Uterus (tissue), 4 donors: ENCODE data around the gene NTRK3. TPM values are rescaled to one million over a fixed set of nuclear protein-coding genes. Genes with fewer than 3 reads are reported as not detected.

Source experiments
- DNase-seq, 2 donors: peaks; one replicate each; pipeline ENCODE4 v3.0.0-alpha.2; 2019 to 2020
- H3K27ac ChIP-seq, 2 donors: fragments of 200-600 bp; sonication (generic); 1 replicate in 1 of 2; 2 replicates in 1 of 2; pipeline ENCODE4 v1.5.1; 2016 to 2018
- H3K27me3 ChIP-seq, 2 donors: fragments of 200-600 bp; sonication (generic); one replicate each; pipeline ENCODE4 v1.5.1; 2018 to 2019; ENCODE audit warnings: control low read depth in 1 of 2
- H3K36me3 ChIP-seq, 2 donors: fragments of 200-600 bp; sonication (generic); one replicate each; pipeline ENCODE4 v1.5.1; 2019; ENCODE audit warnings: control low read depth in 1 of 2
- H3K4me1 ChIP-seq, 2 donors: fragments of 200-600 bp; sonication (generic); one replicate each; pipeline ENCODE4 v1.5.1; 2018 to 2019; ENCODE audit warnings: control low read depth in 1 of 2
- H3K4me3 ChIP-seq, 2 donors: fragments of 200-600 bp; sonication (generic); 1 replicate in 1 of 2; 2 replicates in 1 of 2; pipeline ENCODE4 v1.5.1; 2018 to 2019; ENCODE audit warnings: mild to moderate bottlenecking in 1 of 2
- H3K9me3 ChIP-seq, 2 donors: fragments of 200-600 bp; sonication (generic); one replicate each; pipeline ENCODE4 v1.5.1; 2019; ENCODE audit warnings: control low read depth in 1 of 2
- POLR2A ChIP-seq, 2 donors: fragments of 450-650 bp; IDR thresholded peaks; one replicate each; pipeline ENCODE4 v1.6.1; 2016; ENCODE audit warnings: antibody characterized with exemption in 2 of 2, mild to moderate bottlenecking in 1 of 2, moderate library complexity in 1 of 2
- intact Hi-C: fragments of 100-400 bp; cut with DNase I; formaldehyde crosslinking; loops from one replicate; pipeline ENCODE4 v1.15.1; 2023; ENCODE audit warnings: low total_unique reads
- total RNA-seq, 4 donors: library from RNA; depleted of rRNA in 3 of 4; stranded (reverse); fragments of >200 nt in 3 of 4; gene quantifications; one replicate each; pipeline versions ENCODE4 v1.1.0 to v1.2.4, GENCODE V29; 2014 to 2023
- TF ChIP-seq, protein P1 (sequence below), 4 experiments: fragments of 200-600 bp in 2 of 4; fragments of 450-650 bp in 2 of 4; sonication (generic) in 2 of 4; IDR thresholded peaks; one replicate each; pipeline ENCODE4 v1.5.1; 2016 to 2019; ENCODE audit warnings: antibody characterized with exemption in 4 of 4, mild to moderate bottlenecking in 2 of 4, moderate library complexity in 1 of 4
- donor health status: DM: yes; HTN: yes; CAD: no.

NTRK3 gene
- total RNA-seq, 4 donors from 2014 or later: 6.9 to 47.0 (median 32.5) TPM

DNA sequence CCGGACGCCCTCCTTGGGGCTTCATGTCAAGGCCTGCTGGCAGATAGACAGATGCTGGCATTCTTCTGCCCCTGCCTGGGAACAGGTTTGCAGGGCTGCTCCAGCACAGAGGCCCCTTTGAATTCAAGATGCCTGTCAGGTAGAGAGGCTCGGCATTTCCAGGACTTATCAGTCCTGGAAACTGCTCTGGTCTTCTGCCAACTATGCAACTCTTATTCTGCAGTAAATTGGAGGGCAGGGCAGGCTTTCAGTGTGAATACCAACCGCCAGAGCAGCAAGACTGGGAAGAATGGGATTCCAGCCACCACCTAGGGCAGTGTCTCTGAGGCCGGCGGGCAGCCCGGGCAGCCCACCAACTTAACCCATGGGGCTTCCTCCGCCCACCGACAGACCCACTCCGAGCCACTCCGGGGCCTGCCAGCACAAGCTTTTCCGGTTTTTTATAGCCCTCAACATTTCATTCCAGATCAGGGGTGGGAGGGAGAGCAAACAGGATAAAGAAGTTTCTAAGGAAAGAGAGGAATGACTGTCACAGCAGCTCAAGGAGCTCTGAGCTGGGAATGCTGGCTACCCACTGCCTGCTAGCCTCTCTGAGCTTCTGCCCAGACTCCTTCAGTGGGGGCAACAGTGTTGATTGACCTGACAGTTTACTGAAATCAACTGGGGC, 140.9 kb downstream of the NTRK3 start:
- H3K36me3 ChIP-seq: no peaks in the 10 kb centered on the region
- no peak for TF ChIP-seq POLR2A (IDR thresholded peaks at IDR 0.05)
- TF ChIP-seq, protein P1, sequence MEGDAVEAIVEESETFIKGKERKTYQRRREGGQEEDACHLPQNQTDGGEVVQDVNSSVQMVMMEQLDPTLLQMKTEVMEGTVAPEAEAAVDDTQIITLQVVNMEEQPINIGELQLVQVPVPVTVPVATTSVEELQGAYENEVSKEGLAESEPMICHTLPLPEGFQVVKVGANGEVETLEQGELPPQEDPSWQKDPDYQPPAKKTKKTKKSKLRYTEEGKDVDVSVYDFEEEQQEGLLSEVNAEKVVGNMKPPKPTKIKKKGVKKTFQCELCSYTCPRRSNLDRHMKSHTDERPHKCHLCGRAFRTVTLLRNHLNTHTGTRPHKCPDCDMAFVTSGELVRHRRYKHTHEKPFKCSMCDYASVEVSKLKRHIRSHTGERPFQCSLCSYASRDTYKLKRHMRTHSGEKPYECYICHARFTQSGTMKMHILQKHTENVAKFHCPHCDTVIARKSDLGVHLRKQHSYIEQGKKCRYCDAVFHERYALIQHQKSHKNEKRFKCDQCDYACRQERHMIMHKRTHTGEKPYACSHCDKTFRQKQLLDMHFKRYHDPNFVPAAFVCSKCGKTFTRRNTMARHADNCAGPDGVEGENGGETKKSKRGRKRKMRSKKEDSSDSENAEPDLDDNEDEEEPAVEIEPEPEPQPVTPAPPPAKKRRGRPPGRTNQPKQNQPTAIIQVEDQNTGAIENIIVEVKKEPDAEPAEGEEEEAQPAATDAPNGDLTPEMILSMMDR (IDR thresholded peaks at IDR 0.05): no peak
- H3K4me1 ChIP-seq: no peaks in the 10 kb centered on the region
- intact Hi-C loops: no loop called here
- DNase-seq: no peak
- H3K27ac ChIP-seq: no peak overlapping the region
- no peaks in the 10 kb centered on the region for H3K9me3 ChIP-seq
- H3K4me3 ChIP-seq: no peak overlapping the region
- H3K27me3 ChIP-seq: no peaks in the 10 kb centered on the region

GRCh38 chr15:88113613-88114308, 142.8 kb downstream of the NTRK3 start:
- Histone ChIP-seq H3K27me3 (no peaks in the 10 kb centered on the region), H3K27ac (no peak overlapping the region), H3K36me3 (no peaks in the 10 kb centered on the region), H3K9me3 (no peaks in the 10 kb centered on the region), H3K4me1 (no peaks in the 10 kb centered on the region), H3K4me3 (no peak overlapping the region)
- no peak for DNase-seq
- TF ChIP-seq, protein P1 (IDR thresholded peaks at IDR 0.05): no peak
- no peak for TF ChIP-seq POLR2A (IDR thresholded peaks at IDR 0.05)
- intact Hi-C loops: no loop called here

DNA sequence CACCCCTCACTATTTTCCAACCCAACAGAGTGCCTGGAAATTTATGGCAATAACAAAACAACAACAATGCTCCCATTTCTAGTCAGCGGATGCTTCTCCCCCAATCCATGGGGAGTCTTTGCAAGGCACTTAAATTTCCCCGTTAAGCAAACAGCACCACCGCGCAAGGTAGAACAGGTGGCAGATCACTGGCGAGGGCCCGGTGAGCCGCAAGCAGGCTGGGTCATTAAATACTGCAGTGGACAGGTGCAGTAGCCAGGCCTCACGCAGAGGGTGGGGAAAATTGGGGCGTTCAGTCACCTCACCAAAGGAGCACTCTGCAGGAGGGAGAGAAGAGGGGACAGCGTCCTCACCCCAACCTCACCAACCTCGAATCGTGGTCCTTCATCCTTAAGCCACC, 147.5 kb downstream of the NTRK3 start:
- TF ChIP-seq, protein P1 (IDR thresholded peaks at IDR 0.05): no peak
- TF ChIP-seq POLR2A (IDR thresholded peaks at IDR 0.05): no peak
- Histone ChIP-seq H3K27me3 (no peaks in the 10 kb centered on the region), H3K4me1 (no peaks in the 10 kb centered on the region), H3K9me3 (no peaks in the 10 kb centered on the region), H3K36me3 (no peaks in the 10 kb centered on the region), H3K27ac (no peak overlapping the region), H3K4me3 (no peak overlapping the region)
- DNase-seq: no peak
- intact Hi-C loops: no loop called here

DNA sequence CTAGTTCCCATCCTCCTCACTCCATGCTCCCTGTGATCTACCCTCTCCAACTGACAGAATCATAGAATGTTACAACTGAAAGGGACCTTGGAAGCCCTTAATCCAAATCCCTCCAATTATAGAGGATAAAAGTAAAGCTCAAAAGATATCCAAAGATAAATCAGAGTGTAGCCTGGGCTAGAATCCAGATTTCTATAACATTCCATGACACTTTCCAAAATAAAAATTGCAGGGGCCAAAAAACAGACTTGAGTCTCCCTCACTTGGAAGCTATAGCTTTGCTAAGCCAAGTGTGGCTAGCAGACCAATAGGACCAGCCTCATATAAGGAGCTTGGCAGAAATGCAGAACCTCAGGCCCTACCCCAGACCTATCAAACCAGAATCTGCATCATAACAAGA, 148.1 kb downstream of the NTRK3 start:
- H3K36me3 ChIP-seq: no peaks in the 10 kb centered on the region
- no peaks in the 10 kb centered on the region for H3K27me3 ChIP-seq
- DNase-seq: no peak
- no peaks in the 10 kb centered on the region for H3K9me3 ChIP-seq
- H3K4me3 ChIP-seq: no peak overlapping the region
- intact Hi-C loops: no loop called here
- no peak overlapping the region for H3K27ac ChIP-seq
- no peak for TF ChIP-seq POLR2A (IDR thresholded peaks at IDR 0.05)
- TF ChIP-seq, protein P1 (IDR thresholded peaks at IDR 0.05): no peak
- no peaks in the 10 kb centered on the region for H3K4me1 ChIP-seq

- no peak for DNase-seq
- no peak overlapping the region for H3K27ac ChIP-seq
- no peaks in the 10 kb centered on the region for H3K27me3 ChIP-seq
- H3K9me3 ChIP-seq: no peaks in the 10 kb centered on the region
- H3K36me3 ChIP-seq: no peaks in the 10 kb centered on the region
- intact Hi-C loops: no loop called here
- TF ChIP-seq, protein P1 (IDR thresholded peaks at IDR 0.05): no peak
- no peak for TF ChIP-seq POLR2A (IDR thresholded peaks at IDR 0.05)
- no peak overlapping the region for H3K4me3 ChIP-seq
- H3K4me1 ChIP-seq: no peaks in the 10 kb centered on the region
These were observed 150.5 kb downstream of the NTRK3 start for GRCh38 chr15:88106074-88106473.
